HG02884 (cell line): ENCODE data around the gene UBAP1L.
A peak's percentile ranks its signal among the peaks of the same experiment; 100 is the strongest.
"Not testable (repeated sequence)": the region's sequence is repeated elsewhere in the genome, so short reads cannot be mapped to it uniquely, and the experiment has no call there.

Source experiments
- ATAC-seq: cut with Tn5 transposase; IDR thresholded peaks from one replicate; pipeline ENCODE4 v1.9.1; 2021; ENCODE audit warnings: mild to moderate bottlenecking, moderate library complexity; ENCODE audit not compliant: unreplicated experiment

UBAP1L gene

GRCh38 chr15:65115086-65115485 is at the start of gene UBAP1L:
TSS of gene UBAP1L (minus strand) at chr15:65115200. CDS start at chr15:65106215, 8,985 bp downstream.
- no peak for ATAC-seq

GRCh38 chr15:65164139-65164538 is 49.1 kb upstream of the UBAP1L start:
- ATAC-seq: no peak

- no peak for ATAC-seq
These were observed 48.0 kb upstream of the UBAP1L start for GRCh38 chr15:65163041-65163440.

GRCh38 chr15:65156692-65157091 is 41.7 kb upstream of the UBAP1L start:
- no peak for ATAC-seq

- no peak for ATAC-seq
These were observed 39.7 kb upstream of the UBAP1L start for GRCh38 chr15:65154720-65155119.

- no peak for ATAC-seq
These were observed 32.9 kb upstream of the UBAP1L start for GRCh38 chr15:65147902-65148301.

- ATAC-seq: no peak
These were observed 31.4 kb upstream of the UBAP1L start for GRCh38 chr15:65146438-65146837.

- ATAC-seq: not testable (repeated sequence)
These were observed 23.6 kb upstream of the UBAP1L start for GRCh38 chr15:65138631-65139030.

GRCh38 chr15:65137893-65138292 is 22.9 kb upstream of the UBAP1L start:
- ATAC-seq: not testable (repeated sequence)

GRCh38 chr15:65137089-65137488 is 22.1 kb upstream of the UBAP1L start:
- not testable (repeated sequence) for ATAC-seq

- no peak for ATAC-seq
These were observed 19.5 kb upstream of the UBAP1L start for GRCh38 chr15:65134538-65134937.

- ATAC-seq: peak; percentile 80
These were observed 18.7 kb upstream of the UBAP1L start, which contains the start of gene PDCD7 for GRCh38 chr15:65133548-65134200. TSS of gene PDCD7 (minus strand) at chr15:65133808. CDS start at chr15:65133781, 27 bp downstream.

GRCh38 chr15:65132878-65133547 is 18.0 kb upstream of the UBAP1L start:
- ATAC-seq: peak; percentile 35

GRCh38 chr15:65130941-65131340 is 15.9 kb upstream of the UBAP1L start:
- no peak for ATAC-seq

- no peak for ATAC-seq
These were observed 542 bp upstream of the UBAP1L start for GRCh38 chr15:65115542-65115941.

GRCh38 chr15:65110676-65111292 is 4.2 kb downstream of the UBAP1L start:
- ATAC-seq: no peak

- no peak for ATAC-seq
These were observed 8.9 kb downstream of the UBAP1L start for GRCh38 chr15:65106011-65106590.

- no peak for ATAC-seq
These were observed 10.0 kb downstream of the UBAP1L start for GRCh38 chr15:65105038-65105437.

- ATAC-seq: no peak
These were observed 12.1 kb downstream of the UBAP1L start for GRCh38 chr15:65102912-65103311.

GRCh38 chr15:65101891-65102708 is 12.9 kb downstream of the UBAP1L start:
- no peak for ATAC-seq

- ATAC-seq: no peak
These were observed 13.5 kb downstream of the UBAP1L start for GRCh38 chr15:65101411-65101890.
